HEK293 (cell line): ENCODE measurements around the gene HOXC11.

Experiments used
- EGR2 ChIP-seq: fragments of 450-650 bp; formaldehyde crosslinking; IDR thresholded peaks from 2 replicates; pipeline ENCODE4 v1.5.1; 2016; ENCODE audit warnings: low read depth, missing biosample characterization, missing genetic modification characterization
- HOXA7 ChIP-seq: sonication (generic); formaldehyde crosslinking; IDR thresholded peaks from 2 replicates; pipeline ENCODE4 v1.8.1; 2022; ENCODE audit warnings: missing genetic modification reagents, borderline replicate concordance
- KLF7 ChIP-seq: fragments of 450-650 bp; formaldehyde crosslinking; IDR thresholded peaks from 2 replicates; pipeline ENCODE4 v1.5.1; 2016; ENCODE audit warnings: missing biosample characterization, missing genetic modification characterization, borderline replicate concordance
- MZF1 ChIP-seq: fragments of 450-650 bp; formaldehyde crosslinking; IDR thresholded peaks from 2 replicates; pipeline ENCODE4 v1.5.1; 2017; ENCODE audit warnings: missing biosample characterization, missing genetic modification characterization, borderline replicate concordance
- OSR2 ChIP-seq: fragments of 450-650 bp; formaldehyde crosslinking; IDR thresholded peaks from 2 replicates; pipeline ENCODE4 v1.5.1; 2016; ENCODE audit warnings: missing biosample characterization, missing genetic modification characterization
- ZFP3 ChIP-seq: fragments of 450-650 bp; formaldehyde crosslinking; IDR thresholded peaks from 2 replicates; pipeline ENCODE4 v1.5.1; 2016; ENCODE audit warnings: low read depth, missing biosample characterization, missing genetic modification characterization
- ZNF114 ChIP-seq: fragments of 450-650 bp; formaldehyde crosslinking; IDR thresholded peaks from 2 replicates; pipeline ENCODE4 v1.5.0; 2017; ENCODE audit warnings: missing biosample characterization, missing genetic modification characterization
- ZNF155 ChIP-seq: fragments of 450-650 bp; formaldehyde crosslinking; IDR thresholded peaks from 2 replicates; pipeline ENCODE4 v1.5.1; 2016; ENCODE audit warnings: missing biosample characterization, missing genetic modification characterization
- ZNF23 ChIP-seq: fragments of 450-650 bp; formaldehyde crosslinking; IDR thresholded peaks from 2 replicates; pipeline ENCODE4 v1.5.1; 2016; ENCODE audit warnings: missing biosample characterization, missing genetic modification characterization, borderline replicate concordance
- ZNF24 ChIP-seq: fragments of 450-650 bp; formaldehyde crosslinking; IDR thresholded peaks from 2 replicates; pipeline ENCODE4 v1.5.1; 2016; ENCODE audit warnings: missing biosample characterization, missing genetic modification characterization
- ZNF350 ChIP-seq: fragments of 450-650 bp; formaldehyde crosslinking; IDR thresholded peaks from 2 replicates; pipeline ENCODE4 v1.5.0; 2017; ENCODE audit warnings: missing biosample characterization, mild to moderate bottlenecking, missing genetic modification characterization
- ZNF549 ChIP-seq: fragments of 450-650 bp; IDR thresholded peaks from 2 replicates; pipeline ENCODE4 v1.5.1; 2018; ENCODE audit warnings: missing biosample characterization, missing genetic modification characterization, mild to moderate bottlenecking, inconsistent platforms, moderate library complexity
- ZNF660 ChIP-seq: fragments of 450-650 bp; IDR thresholded peaks from 2 replicates; pipeline ENCODE4 v1.5.1; 2018; ENCODE audit warnings: missing biosample characterization, mild to moderate bottlenecking, missing genetic modification characterization
- ZNF785 ChIP-seq: fragments of 450-650 bp; formaldehyde crosslinking; IDR thresholded peaks from 2 replicates; pipeline ENCODE4 v1.5.1; 2016; ENCODE audit warnings: missing biosample characterization, missing genetic modification characterization
- ZSCAN16 ChIP-seq: fragments of 450-650 bp; formaldehyde crosslinking; IDR thresholded peaks from 2 replicates; pipeline ENCODE4 v1.5.1; 2016; ENCODE audit warnings: missing biosample characterization, missing genetic modification characterization
- ZSCAN30 ChIP-seq: fragments of 450-650 bp; IDR thresholded peaks from 2 replicates; pipeline ENCODE4 v1.5.1; 2018; ENCODE audit warnings: missing biosample characterization, mild to moderate bottlenecking, missing genetic modification characterization, moderate library complexity
- ZXDB ChIP-seq: fragments of 450-650 bp; formaldehyde crosslinking; IDR thresholded peaks from 2 replicates; pipeline ENCODE4 v1.5.1; 2016; ENCODE audit warnings: missing biosample characterization, missing genetic modification characterization
- TF ChIP-seq, protein P1 (sequence below): fragments of 450-650 bp; formaldehyde crosslinking; IDR thresholded peaks from 2 replicates; pipeline ENCODE4 v1.5.1; 2017; ENCODE audit warnings: missing biosample characterization, missing genetic modification characterization
- TF ChIP-seq, protein P2 (sequence below): fragments of 450-650 bp; formaldehyde crosslinking; IDR thresholded peaks from 2 replicates; pipeline ENCODE4 v1.5.1; 2016; ENCODE audit warnings: missing biosample characterization, missing genetic modification characterization
- TF ChIP-seq, protein P3 (sequence below): fragments of 450-650 bp; formaldehyde crosslinking; IDR thresholded peaks from 2 replicates; pipeline ENCODE4; 2016; ENCODE audit warnings: missing biosample characterization, missing genetic modification characterization
- TF ChIP-seq, protein P4 (sequence below): fragments of 450-650 bp; formaldehyde crosslinking; IDR thresholded peaks from 2 replicates; pipeline ENCODE4 v1.5.1; 2017; ENCODE audit warnings: missing biosample characterization, missing genetic modification characterization
- TF ChIP-seq, protein P5 (sequence below): fragments of 450-650 bp; formaldehyde crosslinking; IDR thresholded peaks from 2 replicates; pipeline ENCODE4 v1.5.1; 2016; ENCODE audit warnings: missing biosample characterization, missing genetic modification characterization, low read depth
- TF ChIP-seq, protein P6 (sequence below): fragments of 450-650 bp; formaldehyde crosslinking; conservative IDR thresholded peaks from 2 replicates; pipeline ENCODE4 v1.5.1; 2016; ENCODE audit warnings: low read depth, missing biosample characterization, missing genetic modification characterization
- TF ChIP-seq, protein P7 (sequence below): fragments of 450-650 bp; formaldehyde crosslinking; IDR thresholded peaks from 2 replicates; pipeline ENCODE4 v1.5.1; 2017; ENCODE audit warnings: missing biosample characterization, missing genetic modification characterization
- TF ChIP-seq, protein P8 (sequence below): fragments of 450-650 bp; formaldehyde crosslinking; IDR thresholded peaks from 2 replicates; pipeline ENCODE4 v1.5.1; 2016; ENCODE audit warnings: missing biosample characterization, missing genetic modification characterization

Gene HOXC11

DNA sequence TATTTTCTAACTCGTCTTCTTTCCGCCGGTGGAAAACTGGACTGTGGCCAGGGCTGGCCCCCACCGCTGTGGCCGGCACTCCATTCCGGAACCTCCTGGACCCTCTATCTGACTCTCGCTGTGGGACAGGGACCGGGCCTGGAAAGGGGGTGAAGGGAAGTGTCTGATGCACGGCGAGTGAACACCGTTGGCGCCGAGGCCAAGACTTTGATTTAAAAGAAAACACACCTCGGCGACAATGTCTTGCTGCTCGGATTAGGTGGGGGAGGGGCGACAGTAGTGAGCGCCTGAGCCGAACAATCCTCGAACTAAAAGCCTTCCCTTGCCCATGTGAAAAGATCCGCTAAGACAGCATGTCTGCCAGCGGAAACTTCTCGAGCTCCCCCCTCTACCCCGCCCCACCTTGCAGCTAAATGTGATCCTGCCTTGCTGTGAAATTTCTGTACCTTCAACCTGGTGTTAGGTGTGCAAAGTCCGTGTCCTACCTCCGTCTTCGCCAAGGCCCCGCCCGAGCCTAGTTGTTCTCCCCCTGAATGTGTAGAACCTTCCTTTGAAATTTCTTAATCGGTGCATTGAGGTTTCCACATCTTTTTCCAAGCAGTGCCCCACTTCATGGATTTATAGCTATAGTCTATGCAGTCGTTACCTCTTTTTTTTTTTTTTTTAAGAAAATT lies 2.7 kb downstream of the HOXC11 start (continued):
- TF ChIP-seq ZNF549 (tag by site-specific recombination) (no peak), ZNF114 (tag by site-specific recombination) (no peak), ZSCAN30 (no peak), ZSCAN16 (no peak), ZNF350 (tag by site-specific recombination) (no peak), ZNF660 (tag by site-specific recombination) (no peak), ZNF785 (tag by site-specific recombination) (no peak), ZFP3 (tag by site-specific recombination) (no peak), OSR2 (tag by site-specific recombination) (no peak), HOXA7 (CRISPR knock-in tag) (no peak), MZF1 (tag by site-specific recombination) (no peak), ZXDB (tag by site-specific recombination) (no peak), ZNF155 (tag by site-specific recombination) (no peak), KLF7 (tag by site-specific recombination) (no peak), ZNF24 (tag by site-specific recombination) (no peak), EGR2 (tag by site-specific recombination) (no peak), ZNF23 (tag by site-specific recombination) (no peak)
- TF ChIP-seq, protein P1, sequence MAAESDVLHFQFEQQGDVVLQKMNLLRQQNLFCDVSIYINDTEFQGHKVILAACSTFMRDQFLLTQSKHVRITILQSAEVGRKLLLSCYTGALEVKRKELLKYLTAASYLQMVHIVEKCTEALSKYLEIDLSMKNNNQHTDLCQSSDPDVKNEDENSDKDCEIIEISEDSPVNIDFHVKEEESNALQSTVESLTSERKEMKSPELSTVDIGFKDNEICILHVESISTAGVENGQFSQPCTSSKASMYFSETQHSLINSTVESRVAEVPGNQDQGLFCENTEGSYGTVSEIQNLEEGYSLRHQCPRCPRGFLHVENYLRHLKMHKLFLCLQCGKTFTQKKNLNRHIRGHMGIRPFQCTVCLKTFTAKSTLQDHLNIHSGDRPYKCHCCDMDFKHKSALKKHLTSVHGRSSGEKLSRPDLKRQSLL (tag by site-specific recombination): peak; percentile 57; the same call in 1 of the 2 replicates
- TF ChIP-seq, protein P2, sequence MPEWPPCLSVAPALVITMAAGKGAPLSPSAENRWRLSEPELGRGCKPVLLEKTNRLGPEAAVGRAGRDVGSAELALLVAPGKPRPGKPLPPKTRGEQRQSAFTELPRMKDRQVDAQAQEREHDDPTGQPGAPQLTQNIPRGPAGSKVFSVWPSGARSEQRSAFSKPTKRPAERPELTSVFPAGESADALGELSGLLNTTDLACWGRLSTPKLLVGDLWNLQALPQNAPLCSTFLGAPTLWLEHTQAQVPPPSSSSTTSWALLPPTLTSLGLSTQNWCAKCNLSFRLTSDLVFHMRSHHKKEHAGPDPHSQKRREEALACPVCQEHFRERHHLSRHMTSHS: no peak
- TF ChIP-seq, protein P3, sequence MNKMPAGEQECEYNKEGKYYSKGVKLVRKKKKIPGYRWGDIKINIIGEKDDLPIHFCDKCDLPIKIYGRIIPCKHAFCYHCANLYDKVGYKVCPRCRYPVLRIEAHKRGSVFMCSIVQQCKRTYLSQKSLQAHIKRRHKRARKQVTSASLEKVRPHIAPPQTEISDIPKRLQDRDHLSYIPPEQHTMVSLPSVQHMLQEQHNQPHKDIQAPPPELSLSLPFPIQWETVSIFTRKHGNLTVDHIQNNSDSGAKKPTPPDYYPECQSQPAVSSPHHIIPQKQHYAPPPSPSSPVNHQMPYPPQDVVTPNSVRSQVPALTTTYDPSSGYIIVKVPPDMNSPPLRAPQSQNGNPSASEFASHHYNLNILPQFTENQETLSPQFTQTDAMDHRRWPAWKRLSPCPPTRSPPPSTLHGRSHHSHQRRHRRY (tag by site-specific recombination): no peak
- TF ChIP-seq, protein P4, sequence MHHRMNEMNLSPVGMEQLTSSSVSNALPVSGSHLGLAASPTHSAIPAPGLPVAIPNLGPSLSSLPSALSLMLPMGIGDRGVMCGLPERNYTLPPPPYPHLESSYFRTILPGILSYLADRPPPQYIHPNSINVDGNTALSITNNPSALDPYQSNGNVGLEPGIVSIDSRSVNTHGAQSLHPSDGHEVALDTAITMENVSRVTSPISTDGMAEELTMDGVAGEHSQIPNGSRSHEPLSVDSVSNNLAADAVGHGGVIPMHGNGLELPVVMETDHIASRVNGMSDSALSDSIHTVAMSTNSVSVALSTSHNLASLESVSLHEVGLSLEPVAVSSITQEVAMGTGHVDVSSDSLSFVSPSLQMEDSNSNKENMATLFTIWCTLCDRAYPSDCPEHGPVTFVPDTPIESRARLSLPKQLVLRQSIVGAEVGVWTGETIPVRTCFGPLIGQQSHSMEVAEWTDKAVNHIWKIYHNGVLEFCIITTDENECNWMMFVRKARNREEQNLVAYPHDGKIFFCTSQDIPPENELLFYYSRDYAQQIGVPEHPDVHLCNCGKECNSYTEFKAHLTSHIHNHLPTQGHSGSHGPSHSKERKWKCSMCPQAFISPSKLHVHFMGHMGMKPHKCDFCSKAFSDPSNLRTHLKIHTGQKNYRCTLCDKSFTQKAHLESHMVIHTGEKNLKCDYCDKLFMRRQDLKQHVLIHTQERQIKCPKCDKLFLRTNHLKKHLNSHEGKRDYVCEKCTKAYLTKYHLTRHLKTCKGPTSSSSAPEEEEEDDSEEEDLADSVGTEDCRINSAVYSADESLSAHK (tag by site-specific recombination): no peak
- TF ChIP-seq, protein P5, sequence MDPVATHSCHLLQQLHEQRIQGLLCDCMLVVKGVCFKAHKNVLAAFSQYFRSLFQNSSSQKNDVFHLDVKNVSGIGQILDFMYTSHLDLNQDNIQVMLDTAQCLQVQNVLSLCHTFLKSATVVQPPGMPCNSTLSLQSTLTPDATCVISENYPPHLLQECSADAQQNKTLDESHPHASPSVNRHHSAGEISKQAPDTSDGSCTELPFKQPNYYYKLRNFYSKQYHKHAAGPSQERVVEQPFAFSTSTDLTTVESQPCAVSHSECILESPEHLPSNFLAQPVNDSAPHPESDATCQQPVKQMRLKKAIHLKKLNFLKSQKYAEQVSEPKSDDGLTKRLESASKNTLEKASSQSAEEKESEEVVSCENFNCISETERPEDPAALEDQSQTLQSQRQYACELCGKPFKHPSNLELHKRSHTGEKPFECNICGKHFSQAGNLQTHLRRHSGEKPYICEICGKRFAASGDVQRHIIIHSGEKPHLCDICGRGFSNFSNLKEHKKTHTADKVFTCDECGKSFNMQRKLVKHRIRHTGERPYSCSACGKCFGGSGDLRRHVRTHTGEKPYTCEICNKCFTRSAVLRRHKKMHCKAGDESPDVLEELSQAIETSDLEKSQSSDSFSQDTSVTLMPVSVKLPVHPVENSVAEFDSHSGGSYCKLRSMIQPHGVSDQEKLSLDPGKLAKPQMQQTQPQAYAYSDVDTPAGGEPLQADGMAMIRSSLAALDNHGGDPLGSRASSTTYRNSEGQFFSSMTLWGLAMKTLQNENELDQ (tag by site-specific recombination): no peak
- TF ChIP-seq, protein P6, sequence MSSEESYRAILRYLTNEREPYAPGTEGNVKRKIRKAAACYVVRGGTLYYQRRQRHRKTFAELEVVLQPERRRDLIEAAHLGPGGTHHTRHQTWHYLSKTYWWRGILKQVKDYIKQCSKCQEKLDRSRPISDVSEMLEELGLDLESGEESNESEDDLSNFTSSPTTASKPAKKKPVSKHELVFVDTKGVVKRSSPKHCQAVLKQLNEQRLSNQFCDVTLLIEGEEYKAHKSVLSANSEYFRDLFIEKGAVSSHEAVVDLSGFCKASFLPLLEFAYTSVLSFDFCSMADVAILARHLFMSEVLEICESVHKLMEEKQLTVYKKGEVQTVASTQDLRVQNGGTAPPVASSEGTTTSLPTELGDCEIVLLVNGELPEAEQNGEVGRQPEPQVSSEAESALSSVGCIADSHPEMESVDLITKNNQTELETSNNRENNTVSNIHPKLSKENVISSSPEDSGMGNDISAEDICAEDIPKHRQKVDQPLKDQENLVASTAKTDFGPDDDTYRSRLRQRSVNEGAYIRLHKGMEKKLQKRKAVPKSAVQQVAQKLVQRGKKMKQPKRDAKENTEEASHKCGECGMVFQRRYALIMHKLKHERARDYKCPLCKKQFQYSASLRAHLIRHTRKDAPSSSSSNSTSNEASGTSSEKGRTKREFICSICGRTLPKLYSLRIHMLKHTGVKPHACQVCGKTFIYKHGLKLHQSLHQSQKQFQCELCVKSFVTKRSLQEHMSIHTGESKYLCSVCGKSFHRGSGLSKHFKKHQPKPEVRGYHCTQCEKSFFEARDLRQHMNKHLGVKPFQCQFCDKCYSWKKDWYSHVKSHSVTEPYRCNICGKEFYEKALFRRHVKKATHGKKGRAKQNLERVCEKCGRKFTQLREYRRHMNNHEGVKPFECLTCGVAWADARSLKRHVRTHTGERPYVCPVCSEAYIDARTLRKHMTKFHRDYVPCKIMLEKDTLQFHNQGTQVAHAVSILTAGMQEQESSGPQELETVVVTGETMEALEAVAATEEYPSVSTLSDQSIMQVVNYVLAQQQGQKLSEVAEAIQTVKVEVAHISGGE (tag by site-specific recombination): 0 out of 2 replicates have a peak, but pooled peaks have one; percentile 4
- TF ChIP-seq, protein P7, sequence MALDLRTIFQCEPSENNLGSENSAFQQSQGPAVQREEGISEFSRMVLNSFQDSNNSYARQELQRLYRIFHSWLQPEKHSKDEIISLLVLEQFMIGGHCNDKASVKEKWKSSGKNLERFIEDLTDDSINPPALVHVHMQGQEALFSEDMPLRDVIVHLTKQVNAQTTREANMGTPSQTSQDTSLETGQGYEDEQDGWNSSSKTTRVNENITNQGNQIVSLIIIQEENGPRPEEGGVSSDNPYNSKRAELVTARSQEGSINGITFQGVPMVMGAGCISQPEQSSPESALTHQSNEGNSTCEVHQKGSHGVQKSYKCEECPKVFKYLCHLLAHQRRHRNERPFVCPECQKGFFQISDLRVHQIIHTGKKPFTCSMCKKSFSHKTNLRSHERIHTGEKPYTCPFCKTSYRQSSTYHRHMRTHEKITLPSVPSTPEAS: no peak
- TF ChIP-seq, protein P8, sequence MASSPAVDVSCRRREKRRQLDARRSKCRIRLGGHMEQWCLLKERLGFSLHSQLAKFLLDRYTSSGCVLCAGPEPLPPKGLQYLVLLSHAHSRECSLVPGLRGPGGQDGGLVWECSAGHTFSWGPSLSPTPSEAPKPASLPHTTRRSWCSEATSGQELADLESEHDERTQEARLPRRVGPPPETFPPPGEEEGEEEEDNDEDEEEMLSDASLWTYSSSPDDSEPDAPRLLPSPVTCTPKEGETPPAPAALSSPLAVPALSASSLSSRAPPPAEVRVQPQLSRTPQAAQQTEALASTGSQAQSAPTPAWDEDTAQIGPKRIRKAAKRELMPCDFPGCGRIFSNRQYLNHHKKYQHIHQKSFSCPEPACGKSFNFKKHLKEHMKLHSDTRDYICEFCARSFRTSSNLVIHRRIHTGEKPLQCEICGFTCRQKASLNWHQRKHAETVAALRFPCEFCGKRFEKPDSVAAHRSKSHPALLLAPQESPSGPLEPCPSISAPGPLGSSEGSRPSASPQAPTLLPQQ (tag by site-specific recombination): no peak
